GM19239 (cell line): ENCODE data around the gene DCAF6.
"Not testable (repeated sequence)": the region's sequence is repeated elsewhere in the genome, so short reads cannot be mapped to it uniquely, and the experiment has no call there.

ENCODE experiments used
- DNase-seq: peaks from one replicate; pipeline ENCODE4 v3.0.0; 2011; ENCODE audit warnings: low spot score; ENCODE audit not compliant: insufficient read length
- FAIRE-seq: peaks from 2 replicates; lab custom pipeline; 2011; peaks lifted over from hg19 to GRCh38; lab: Jason Lieb, UNC

The DCAF6 gene

GRCh38 chr1:167923324-167924056 lies 13.0 kb upstream of the DCAF6 start:
- peak; percentile 85 for FAIRE-seq
- no peak for DNase-seq

- FAIRE-seq (no peak), DNase-seq (no peak)
Measured at GRCh38 chr1:167924102-167924501, 12.4 kb upstream of the DCAF6 start.

GRCh38 chr1:167924543-167925231 lies 11.8 kb upstream of the DCAF6 start:
- FAIRE-seq (no peak), DNase-seq (no peak)

GRCh38 chr1:167926486-167926997 lies 9.9 kb upstream of the DCAF6 start:
- FAIRE-seq, result no peak

GRCh38 chr1:167927046-167927754 lies 9.3 kb upstream of the DCAF6 start:
- FAIRE-seq (peak; percentile 84), DNase-seq (peak; percentile 22)

More at GRCh38 chr1:167926486-167926997, 9.9 kb upstream of the DCAF6 start:
- no peak for DNase-seq

- DNase-seq, result no peak
- FAIRE-seq, result no peak
Measured at GRCh38 chr1:167928457-167928852, 8.0 kb upstream of the DCAF6 start.

- not testable (repeated sequence) for DNase-seq, FAIRE-seq
Measured at GRCh38 chr1:167928919-167929318, 7.6 kb upstream of the DCAF6 start.

- peak; percentile 11 for FAIRE-seq
- no peak for DNase-seq
Measured at GRCh38 chr1:167929725-167930124, 6.8 kb upstream of the DCAF6 start.

GRCh38 chr1:167933788-167934187 lies 2.7 kb upstream of the DCAF6 start:
- peak; percentile 39 for FAIRE-seq
- no peak for DNase-seq

GRCh38 chr1:167934426-167935215 lies 1.9 kb upstream of the DCAF6 start:
- no peak for DNase-seq
- peak; percentile 62 for FAIRE-seq

GRCh38 chr1:167935216-167936067 lies 1.0 kb upstream of the DCAF6 start:
- DNase-seq (no peak), FAIRE-seq (peak; percentile 85)

- DNase-seq, result peak; percentile 20
- peak; percentile 90 for FAIRE-seq
Measured at GRCh38 chr1:167936930-167937708, 636 bp downstream of the DCAF6 start, which contains the start of gene MPC2. Gene MPC2, minus strand, starts transcription at chr1:167937072. Its CDS starts 1,231 bp downstream, at chr1:167935841.

GRCh38 chr1:167937709-167938010 lies 1.2 kb downstream of the DCAF6 start:
- FAIRE-seq, result no peak
- DNase-seq, result no peak

GRCh38 chr1:167938080-167938636 lies 1.7 kb downstream of the DCAF6 start:
- no peak for DNase-seq
- no peak for FAIRE-seq

GRCh38 chr1:167940264-167940663 lies 3.8 kb downstream of the DCAF6 start:
- FAIRE-seq, result no peak

GRCh38 chr1:167943541-167943940 lies 7.1 kb downstream of the DCAF6 start:
- DNase-seq, result no peak
- FAIRE-seq, result no peak

More at GRCh38 chr1:167940264-167940663, 3.8 kb downstream of the DCAF6 start:
- no peak for DNase-seq

GRCh38 chr1:167947733-167948132 lies 11.2 kb downstream of the DCAF6 start:
- DNase-seq (no peak), FAIRE-seq (no peak)

- FAIRE-seq, result no peak
Measured at GRCh38 chr1:167949785-167950184, 13.3 kb downstream of the DCAF6 start.

More at GRCh38 chr1:167949785-167950184, 13.3 kb downstream of the DCAF6 start:
- no peak for DNase-seq
